ENCODE results near the gene TBC1D22A. TPM values are rescaled to one million over a fixed set of nuclear protein-coding genes. Genes with fewer than 3 reads are reported as not detected.

TBC1D22A gene
- total RNA-seq, 1 donor: 17.7 TPM

- Histone ChIP-seq H4K20me1 (ENCODE audit: insufficient read depth, low read length) (peaks cover 12% of the 10 kb centered on the region), H3K79me2 (ENCODE audit: insufficient read depth, low read length) (peaks cover 47% of the 10 kb centered on the region), H3K36me3 (ENCODE audit: insufficient read depth, low read length) (peaks cover 15% of the 10 kb centered on the region), H3K4me2 (ENCODE audit: insufficient read depth, low read length) (no peak overlapping the region), H3K27ac (ENCODE audit: low read depth, low read length) (no peak overlapping the region), H3K4me3 (ENCODE audit: insufficient read depth, low read length) (no peak overlapping the region), H2AFZ (ENCODE audit: low read length) (no peak overlapping the region), H3K4me1 (ENCODE audit: insufficient read depth, low read length) (peaks cover 19% of the 10 kb centered on the region), H3K9me3 (ENCODE audit: low read depth, low read length) (no peaks in the 10 kb centered on the region), H3K27me3 (ENCODE audit: insufficient read depth, low read length) (no peaks in the 10 kb centered on the region)
- TF ChIP-seq, protein P1, sequence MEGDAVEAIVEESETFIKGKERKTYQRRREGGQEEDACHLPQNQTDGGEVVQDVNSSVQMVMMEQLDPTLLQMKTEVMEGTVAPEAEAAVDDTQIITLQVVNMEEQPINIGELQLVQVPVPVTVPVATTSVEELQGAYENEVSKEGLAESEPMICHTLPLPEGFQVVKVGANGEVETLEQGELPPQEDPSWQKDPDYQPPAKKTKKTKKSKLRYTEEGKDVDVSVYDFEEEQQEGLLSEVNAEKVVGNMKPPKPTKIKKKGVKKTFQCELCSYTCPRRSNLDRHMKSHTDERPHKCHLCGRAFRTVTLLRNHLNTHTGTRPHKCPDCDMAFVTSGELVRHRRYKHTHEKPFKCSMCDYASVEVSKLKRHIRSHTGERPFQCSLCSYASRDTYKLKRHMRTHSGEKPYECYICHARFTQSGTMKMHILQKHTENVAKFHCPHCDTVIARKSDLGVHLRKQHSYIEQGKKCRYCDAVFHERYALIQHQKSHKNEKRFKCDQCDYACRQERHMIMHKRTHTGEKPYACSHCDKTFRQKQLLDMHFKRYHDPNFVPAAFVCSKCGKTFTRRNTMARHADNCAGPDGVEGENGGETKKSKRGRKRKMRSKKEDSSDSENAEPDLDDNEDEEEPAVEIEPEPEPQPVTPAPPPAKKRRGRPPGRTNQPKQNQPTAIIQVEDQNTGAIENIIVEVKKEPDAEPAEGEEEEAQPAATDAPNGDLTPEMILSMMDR (IDR thresholded peaks at IDR 0.05; ENCODE audit: extremely low read depth, low read depth, low read length): no peak
- no peak for DNase-seq (ENCODE audit: insufficient read length, low spot score, missing footprints)
Observed at GRCh38 chr22:46794491-46794890, 32.0 kb downstream of the TBC1D22A start.

DNA sequence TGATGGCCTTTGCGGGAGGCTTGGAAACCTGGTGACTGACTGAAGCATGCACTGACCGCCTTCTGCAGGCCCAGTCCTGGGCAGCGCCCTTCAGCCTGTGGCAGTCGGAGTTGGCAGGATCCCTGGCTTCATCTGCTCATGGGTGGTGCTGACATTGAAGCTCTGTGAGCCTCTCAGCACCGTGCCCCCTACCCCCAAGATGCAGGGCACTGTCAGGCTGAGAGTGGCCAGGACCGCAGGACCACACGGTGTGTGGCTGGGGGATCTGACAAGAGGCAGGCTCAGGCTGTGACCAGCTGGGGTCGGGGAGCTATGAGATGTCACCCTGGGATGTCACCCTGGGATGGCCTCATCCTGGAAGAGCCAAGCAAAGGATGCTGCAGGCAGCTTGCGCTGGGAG lies 32.7 kb downstream of the TBC1D22A start:
- Histone ChIP-seq H3K27me3 (ENCODE audit: insufficient read depth, low read length) (no peaks in the 10 kb centered on the region), H3K4me3 (ENCODE audit: insufficient read depth, low read length) (no peak overlapping the region), H3K36me3 (ENCODE audit: insufficient read depth, low read length) (peaks cover 20% of the 10 kb centered on the region), H3K4me1 (ENCODE audit: insufficient read depth, low read length) (peaks cover 19% of the 10 kb centered on the region), H3K27ac (ENCODE audit: low read depth, low read length) (no peak overlapping the region), H4K20me1 (ENCODE audit: insufficient read depth, low read length) (peaks cover 15% of the 10 kb centered on the region), H2AFZ (ENCODE audit: low read length) (no peak overlapping the region), H3K9me3 (ENCODE audit: low read depth, low read length) (no peaks in the 10 kb centered on the region), H3K79me2 (ENCODE audit: insufficient read depth, low read length) (peaks cover 46% of the 10 kb centered on the region), H3K4me2 (ENCODE audit: insufficient read depth, low read length) (no peak overlapping the region)
- TF ChIP-seq, protein P1 (IDR thresholded peaks at IDR 0.05; ENCODE audit: extremely low read depth, low read depth, low read length): no peak
- DNase-seq (ENCODE audit: insufficient read length, low spot score, missing footprints): no peak

DNA sequence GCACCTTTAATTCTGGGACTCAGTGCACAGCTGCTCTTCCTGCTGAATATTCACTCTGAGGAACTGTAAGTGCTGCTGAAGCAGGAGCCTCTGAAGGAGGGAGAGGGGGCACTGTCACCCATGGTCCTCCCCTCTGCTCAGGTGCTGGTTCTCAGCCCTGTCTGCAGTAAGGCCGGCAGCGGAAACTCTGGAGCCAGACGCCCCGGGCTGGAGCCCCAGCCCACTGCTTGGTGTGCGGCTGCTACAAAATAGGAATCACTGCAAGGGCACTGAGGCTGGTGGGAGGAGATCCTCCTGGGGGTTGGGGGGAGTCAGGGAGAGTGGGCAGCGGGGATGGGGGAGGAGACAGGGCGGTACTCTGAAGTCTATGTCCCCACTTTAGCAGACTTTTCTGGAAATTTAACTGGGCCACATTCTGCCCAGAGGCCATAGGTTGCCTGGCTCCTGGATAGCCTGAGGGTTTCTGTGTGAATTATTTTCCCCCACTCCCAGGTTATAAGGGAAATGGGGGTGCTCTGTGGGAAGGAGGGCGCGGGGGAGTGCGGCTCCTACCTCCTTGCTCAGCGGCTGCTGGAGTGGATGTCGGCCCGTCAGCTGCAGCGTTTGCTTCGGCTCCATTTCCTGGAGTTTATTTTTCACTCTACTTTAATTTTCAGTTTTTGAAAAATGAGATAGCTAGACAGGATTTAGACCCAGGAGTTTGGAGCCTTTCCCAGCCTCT lies 33.6 kb downstream of the TBC1D22A start:
- H3K27me3 ChIP-seq (ENCODE audit: insufficient read depth, low read length): no peaks in the 10 kb centered on the region
- DNase-seq (ENCODE audit: insufficient read length, low spot score, missing footprints): no peak
- H3K4me1 ChIP-seq (ENCODE audit: insufficient read depth, low read length): peaks cover 13% of the 10 kb centered on the region
- no peaks in the 10 kb centered on the region for H3K9me3 ChIP-seq (ENCODE audit: low read depth, low read length)
- H3K27ac ChIP-seq (ENCODE audit: low read depth, low read length): no peak overlapping the region
- H3K36me3 ChIP-seq (ENCODE audit: insufficient read depth, low read length): peaks cover 27% of the 10 kb centered on the region
- no peak overlapping the region for H2AFZ ChIP-seq (ENCODE audit: low read length)
- H3K4me2 ChIP-seq (ENCODE audit: insufficient read depth, low read length): no peak overlapping the region
- H4K20me1 ChIP-seq (ENCODE audit: insufficient read depth, low read length): peaks cover 21% of the 10 kb centered on the region
- H3K4me3 ChIP-seq (ENCODE audit: insufficient read depth, low read length): no peak overlapping the region
- TF ChIP-seq, protein P1 (IDR thresholded peaks at IDR 0.05; ENCODE audit: extremely low read depth, low read depth, low read length): no peak
- H3K79me2 ChIP-seq (ENCODE audit: insufficient read depth, low read length): peaks cover 51% of the 10 kb centered on the region

DNA sequence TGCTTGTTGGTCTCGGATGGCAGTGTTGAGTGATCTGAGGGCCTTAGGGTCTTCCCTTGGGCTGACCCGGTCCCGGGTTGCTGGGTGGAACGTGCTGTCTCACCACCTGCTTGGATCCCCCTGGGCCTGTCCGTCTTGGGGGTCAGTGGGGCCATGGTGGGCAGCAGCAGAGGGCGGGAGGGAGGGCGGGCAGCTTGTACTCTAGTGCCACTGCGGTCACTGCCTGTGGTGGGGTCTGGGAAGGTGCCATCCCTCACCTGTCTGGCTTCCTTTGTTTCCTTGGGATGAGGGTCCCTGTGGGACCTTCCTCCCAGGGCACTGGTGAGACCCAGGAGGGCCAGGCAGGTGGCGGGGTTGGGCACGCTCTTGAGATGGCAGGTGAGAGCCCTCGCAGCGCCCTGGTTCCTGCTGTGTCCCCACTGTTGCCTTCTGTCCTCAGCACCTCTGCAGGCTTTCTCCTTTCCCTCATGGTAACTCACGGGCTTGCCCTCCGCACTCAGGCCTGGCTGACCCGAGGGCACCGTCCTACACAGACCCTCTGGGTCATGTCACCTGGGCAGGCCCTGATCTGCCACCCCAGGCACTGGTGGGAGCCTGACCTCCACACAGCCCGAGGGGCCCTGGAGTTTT lies 34.2 kb downstream of the TBC1D22A start:
- H3K4me1 ChIP-seq (ENCODE audit: insufficient read depth, low read length): peaks cover 7% of the 10 kb centered on the region
- H3K4me2 ChIP-seq (ENCODE audit: insufficient read depth, low read length): no peak overlapping the region
- peaks cover 24% of the 10 kb centered on the region for H4K20me1 ChIP-seq (ENCODE audit: insufficient read depth, low read length)
- no peaks in the 10 kb centered on the region for H3K9me3 ChIP-seq (ENCODE audit: low read depth, low read length)
- no peak overlapping the region for H3K27ac ChIP-seq (ENCODE audit: low read depth, low read length)
- no peak overlapping the region for H3K4me3 ChIP-seq (ENCODE audit: insufficient read depth, low read length)
- TF ChIP-seq, protein P1 (IDR thresholded peaks at IDR 0.05; ENCODE audit: extremely low read depth, low read depth, low read length): no peak
- no peaks in the 10 kb centered on the region for H3K27me3 ChIP-seq (ENCODE audit: insufficient read depth, low read length)
- H3K36me3 ChIP-seq (ENCODE audit: insufficient read depth, low read length): peaks cover 27% of the 10 kb centered on the region
- DNase-seq (ENCODE audit: insufficient read length, low spot score, missing footprints): no peak
- no peak overlapping the region for H2AFZ ChIP-seq (ENCODE audit: low read length)
- H3K79me2 ChIP-seq (ENCODE audit: insufficient read depth, low read length): peaks cover 53% of the 10 kb centered on the region

Measured in osteoblast (primary cell).